ENCODE results near the gene KRTAP10-1. TPM values are rescaled to one million over a fixed set of nuclear protein-coding genes. Genes with fewer than 3 reads are reported as not detected.
A peak's percentile ranks its signal among the peaks of the same experiment; 100 is the strongest.

KRTAP10-1 gene
- total RNA-seq, 1 donor from 2014 or later, result not detected

DNA sequence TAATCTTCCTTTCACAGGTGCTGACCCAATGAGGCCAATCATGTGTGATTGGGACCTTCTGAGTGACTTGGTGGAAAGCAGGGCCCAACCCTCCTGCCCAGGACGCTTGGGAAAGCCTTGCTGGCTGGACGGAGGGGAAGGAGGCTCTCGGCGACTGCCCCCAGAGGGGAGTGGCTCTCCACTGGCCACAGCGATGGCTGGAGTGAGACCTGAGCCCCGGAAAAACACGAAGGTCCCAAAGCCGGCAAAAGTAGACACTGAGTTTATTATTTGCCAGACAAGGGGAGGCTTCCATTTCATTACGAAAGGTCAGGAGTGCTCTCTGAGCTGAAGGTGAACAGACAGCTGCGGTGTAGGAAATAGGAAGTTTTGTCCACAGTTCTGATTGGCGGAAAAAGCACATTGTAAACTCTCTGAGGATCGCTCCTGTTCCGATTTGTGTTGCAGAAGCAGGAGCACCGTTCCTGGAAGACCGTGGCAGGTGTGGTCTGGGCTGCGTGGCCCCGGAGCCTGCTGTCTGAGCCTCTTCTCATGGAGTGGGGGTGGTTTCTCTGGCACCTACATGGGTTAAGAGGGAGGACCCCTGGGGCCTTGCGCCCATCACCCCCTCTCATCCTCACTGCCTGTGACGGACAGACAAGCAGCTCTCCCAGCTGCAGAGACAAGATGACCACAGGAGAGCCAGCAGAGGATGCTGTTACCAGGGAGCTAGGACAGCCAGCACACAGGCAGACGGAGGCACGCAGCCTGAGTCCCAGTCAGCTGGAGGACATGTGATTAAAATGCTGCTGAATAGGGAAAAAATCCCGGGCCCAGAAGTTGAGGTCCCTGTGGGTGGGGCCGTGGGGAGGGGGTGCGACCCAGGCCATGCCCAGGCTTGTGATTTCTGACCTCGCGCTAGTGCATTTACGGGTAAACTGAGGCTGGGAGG is 41.5 kb downstream of the KRTAP10-1 start:
- no peak overlapping the region for H3K27ac Mint-ChIP-seq
- peaks cover 3% of the 10 kb centered on the region for H3K27me3 Mint-ChIP-seq (ENCODE audit: insufficient read depth, low read depth)
- no peak overlapping the region for H3K27ac ChIP-seq
- no peaks in the 10 kb centered on the region for H3K79me2 ChIP-seq (ENCODE audit: low read depth)
- no peak overlapping the region for H3K4me3 ChIP-seq
- no peak overlapping the region for H2AFZ ChIP-seq (replicated peaks)
- H3K9ac ChIP-seq, result no peak overlapping the region
- H3F3A ChIP-seq (ENCODE audit: low read depth), result peaks cover 11% of the 10 kb centered on the region
- H4K20me1 ChIP-seq (ENCODE audit: low read depth), result no peaks in the 10 kb centered on the region
- TF ChIP-seq EZH2 (IDR thresholded peaks at IDR 0.05) (no peak), EZH2phosphoT487 (IDR thresholded peaks at IDR 0.05) (no peak)
- TF ChIP-seq, protein P1, sequence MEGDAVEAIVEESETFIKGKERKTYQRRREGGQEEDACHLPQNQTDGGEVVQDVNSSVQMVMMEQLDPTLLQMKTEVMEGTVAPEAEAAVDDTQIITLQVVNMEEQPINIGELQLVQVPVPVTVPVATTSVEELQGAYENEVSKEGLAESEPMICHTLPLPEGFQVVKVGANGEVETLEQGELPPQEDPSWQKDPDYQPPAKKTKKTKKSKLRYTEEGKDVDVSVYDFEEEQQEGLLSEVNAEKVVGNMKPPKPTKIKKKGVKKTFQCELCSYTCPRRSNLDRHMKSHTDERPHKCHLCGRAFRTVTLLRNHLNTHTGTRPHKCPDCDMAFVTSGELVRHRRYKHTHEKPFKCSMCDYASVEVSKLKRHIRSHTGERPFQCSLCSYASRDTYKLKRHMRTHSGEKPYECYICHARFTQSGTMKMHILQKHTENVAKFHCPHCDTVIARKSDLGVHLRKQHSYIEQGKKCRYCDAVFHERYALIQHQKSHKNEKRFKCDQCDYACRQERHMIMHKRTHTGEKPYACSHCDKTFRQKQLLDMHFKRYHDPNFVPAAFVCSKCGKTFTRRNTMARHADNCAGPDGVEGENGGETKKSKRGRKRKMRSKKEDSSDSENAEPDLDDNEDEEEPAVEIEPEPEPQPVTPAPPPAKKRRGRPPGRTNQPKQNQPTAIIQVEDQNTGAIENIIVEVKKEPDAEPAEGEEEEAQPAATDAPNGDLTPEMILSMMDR (IDR thresholded peaks at IDR 0.05), result no peak
- H3K36me3 ChIP-seq, result no peaks in the 10 kb centered on the region
- no peak overlapping the region for H3K4me3 Mint-ChIP-seq
- H3K9me3 Mint-ChIP-seq, result peaks cover 3% of the 10 kb centered on the region
- no peaks in the 10 kb centered on the region for H3K9me3 ChIP-seq (ENCODE audit: low read depth)
- H3K36me3 Mint-ChIP-seq, result no peaks in the 10 kb centered on the region
- peak overlapping the region; percentile 61 for H3K4me2 ChIP-seq
- no peaks in the 10 kb centered on the region for H3K27me3 ChIP-seq
- H3K4me1 Mint-ChIP-seq, result peaks cover 31% of the 10 kb centered on the region
- H3K4me1 ChIP-seq, result peaks cover 26% of the 10 kb centered on the region
- no peak for DNase-seq (ENCODE audit: low spot score)

DNA sequence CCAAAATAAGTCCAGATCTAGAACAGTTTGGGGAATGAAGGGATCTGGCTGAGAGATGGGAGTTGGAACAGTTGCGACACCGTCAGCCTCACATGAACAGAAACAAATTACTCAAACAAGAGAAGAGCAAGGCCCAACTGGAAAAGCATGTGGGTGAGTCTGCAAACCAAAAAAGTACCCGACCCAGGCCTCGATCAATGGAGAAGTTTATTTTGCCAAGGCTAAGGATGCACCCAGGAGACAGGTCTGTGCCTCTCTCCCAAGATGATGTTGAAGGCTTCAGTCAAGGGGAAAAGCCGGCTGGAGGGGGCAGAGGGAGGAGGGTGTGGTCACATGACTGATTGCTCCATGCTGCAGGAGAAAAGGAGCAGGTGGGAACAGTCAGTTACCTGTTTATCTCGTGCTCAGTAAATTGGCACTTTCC is 42.3 kb downstream of the KRTAP10-1 start:
- no peak for DNase-seq (ENCODE audit: low spot score)

DNA sequence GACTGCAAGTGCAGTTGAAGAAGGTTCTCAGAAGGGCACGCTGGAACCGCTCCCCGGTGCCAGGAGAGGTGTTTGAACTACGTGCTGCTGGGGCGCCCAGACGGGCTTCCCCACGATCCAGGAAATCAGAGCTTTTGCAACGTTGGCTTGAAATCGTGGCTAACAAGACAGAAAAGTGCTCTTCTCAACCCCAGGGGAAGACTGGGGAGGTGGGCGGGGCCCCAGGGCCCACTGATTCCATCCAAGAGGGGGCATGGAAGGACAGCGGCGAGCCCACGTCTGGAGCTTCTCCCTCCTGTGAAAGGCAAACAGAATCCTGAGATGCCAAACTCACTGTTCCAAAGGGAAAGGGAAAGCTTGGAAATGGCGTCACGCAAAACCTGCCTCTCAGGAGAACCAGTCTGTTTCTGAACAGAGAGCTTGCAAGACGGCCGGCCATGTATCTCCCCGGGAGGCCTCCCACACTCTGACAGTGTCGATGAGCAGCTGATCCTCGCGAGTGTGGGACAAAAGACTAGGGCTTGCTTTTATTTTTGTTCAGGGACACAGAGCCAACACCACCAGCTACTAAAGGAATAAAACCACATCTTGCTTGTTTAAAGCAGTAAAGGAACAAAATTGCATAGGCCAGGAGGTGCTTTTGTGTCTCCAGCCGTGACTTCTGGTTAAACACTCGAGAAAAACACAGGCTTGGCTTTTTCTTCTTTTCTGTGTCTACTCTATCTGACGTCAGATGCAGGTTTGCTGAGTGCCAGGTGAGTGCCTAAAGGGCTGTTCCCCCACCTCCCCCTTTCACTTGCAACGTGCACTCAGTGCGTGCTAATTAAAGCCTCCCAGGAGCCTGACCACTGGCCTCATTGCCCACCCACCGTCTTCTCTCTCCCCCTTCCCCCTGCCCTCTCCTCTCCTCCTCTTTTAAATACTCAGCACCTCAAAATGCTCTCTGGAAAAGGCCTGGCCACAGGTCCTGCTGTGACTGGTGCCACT is 43.1 kb downstream of the KRTAP10-1 start:
- DNase-seq (ENCODE audit: low spot score), result peak; percentile 61
- no peak overlapping the region for H3K4me3 ChIP-seq
- peak overlapping the region; percentile 58 for H2AFZ ChIP-seq (replicated peaks)

More for the DNA sequence above, 42.3 kb downstream of the KRTAP10-1 start:
- peak overlapping the region; percentile 85 for H3K27ac Mint-ChIP-seq
- H3F3A ChIP-seq (ENCODE audit: low read depth), result peaks cover 11% of the 10 kb centered on the region
- H3K27ac ChIP-seq, result no peak overlapping the region
- no peaks in the 10 kb centered on the region for H4K20me1 ChIP-seq (ENCODE audit: low read depth)
- H3K79me2 ChIP-seq (ENCODE audit: low read depth), result no peaks in the 10 kb centered on the region
- H3K4me3 Mint-ChIP-seq, result no peak overlapping the region
- H3K27me3 ChIP-seq, result no peaks in the 10 kb centered on the region
- peak overlapping the region; percentile 61 for H3K4me2 ChIP-seq
- H3K9ac ChIP-seq, result no peak overlapping the region
- no peaks in the 10 kb centered on the region for H3K9me3 ChIP-seq (ENCODE audit: low read depth)
- peaks cover 26% of the 10 kb centered on the region for H3K4me1 ChIP-seq
- TF ChIP-seq EZH2 (IDR thresholded peaks at IDR 0.05), result no peak
- TF ChIP-seq, protein P1 (IDR thresholded peaks at IDR 0.05), result no peak
- no peak for TF ChIP-seq EZH2phosphoT487 (IDR thresholded peaks at IDR 0.05)
- no peak overlapping the region for H3K4me3 ChIP-seq
- H3K36me3 ChIP-seq, result no peaks in the 10 kb centered on the region
- no peaks in the 10 kb centered on the region for H3K36me3 Mint-ChIP-seq
- H3K4me1 Mint-ChIP-seq, result peaks cover 31% of the 10 kb centered on the region
- H3K9me3 Mint-ChIP-seq, result peaks cover 9% of the 10 kb centered on the region
- no peak overlapping the region for H2AFZ ChIP-seq (replicated peaks)
- H3K27me3 Mint-ChIP-seq (ENCODE audit: insufficient read depth, low read depth), result peaks cover 7% of the 10 kb centered on the region

More for the DNA sequence above, 43.1 kb downstream of the KRTAP10-1 start:
- TF ChIP-seq, protein P1 (IDR thresholded peaks at IDR 0.05), result no peak
- TF ChIP-seq EZH2 (IDR thresholded peaks at IDR 0.05), result no peak
- no peak for TF ChIP-seq EZH2phosphoT487 (IDR thresholded peaks at IDR 0.05)
- Histone ChIP-seq H3K79me2 (ENCODE audit: low read depth) (no peaks in the 10 kb centered on the region), H3K9me3 (ENCODE audit: low read depth) (no peaks in the 10 kb centered on the region), H3K4me2 (peak overlapping the region; percentile 61), H3K27me3 (no peaks in the 10 kb centered on the region), H3K9ac (no peak overlapping the region), H3K4me1 (peaks cover 26% of the 10 kb centered on the region), H3K36me3 (no peaks in the 10 kb centered on the region), H3F3A (ENCODE audit: low read depth) (peaks cover 11% of the 10 kb centered on the region), H4K20me1 (ENCODE audit: low read depth) (no peaks in the 10 kb centered on the region), H3K27ac (no peak overlapping the region)
- Mint-ChIP-seq H3K36me3 (peaks cover 5% of the 10 kb centered on the region), H3K4me1 (peaks cover 31% of the 10 kb centered on the region), H3K4me3 (no peak overlapping the region), H3K27ac (peak overlapping the region; percentile 85), H3K9me3 (peaks cover 17% of the 10 kb centered on the region), H3K27me3 (ENCODE audit: insufficient read depth, low read depth) (peaks cover 7% of the 10 kb centered on the region)

Data from neural progenitor cell (in vitro differentiated cells).